ENCODE data around the gene ELAC1.

DNA sequence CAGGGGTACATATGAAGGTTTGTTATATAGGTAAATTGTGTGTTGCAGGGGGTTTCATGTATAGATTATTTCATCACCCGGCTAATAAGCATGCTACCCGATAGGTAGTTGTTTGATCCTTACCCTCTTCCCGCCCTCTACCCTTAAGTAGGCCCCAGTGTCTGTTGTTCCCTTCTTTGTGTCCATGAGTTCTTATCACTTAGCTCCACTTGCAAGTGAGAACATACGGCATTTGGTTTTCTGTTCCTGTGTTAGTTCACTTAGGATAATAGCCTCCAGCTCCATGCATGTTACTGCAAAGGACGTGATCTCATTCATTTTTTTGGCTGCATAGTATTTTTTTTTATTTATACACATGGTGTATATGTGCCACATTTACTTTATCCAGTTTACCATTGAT lies 34.2 kb upstream of the ELAC1 start:
- TF ChIP-seq, protein P1, sequence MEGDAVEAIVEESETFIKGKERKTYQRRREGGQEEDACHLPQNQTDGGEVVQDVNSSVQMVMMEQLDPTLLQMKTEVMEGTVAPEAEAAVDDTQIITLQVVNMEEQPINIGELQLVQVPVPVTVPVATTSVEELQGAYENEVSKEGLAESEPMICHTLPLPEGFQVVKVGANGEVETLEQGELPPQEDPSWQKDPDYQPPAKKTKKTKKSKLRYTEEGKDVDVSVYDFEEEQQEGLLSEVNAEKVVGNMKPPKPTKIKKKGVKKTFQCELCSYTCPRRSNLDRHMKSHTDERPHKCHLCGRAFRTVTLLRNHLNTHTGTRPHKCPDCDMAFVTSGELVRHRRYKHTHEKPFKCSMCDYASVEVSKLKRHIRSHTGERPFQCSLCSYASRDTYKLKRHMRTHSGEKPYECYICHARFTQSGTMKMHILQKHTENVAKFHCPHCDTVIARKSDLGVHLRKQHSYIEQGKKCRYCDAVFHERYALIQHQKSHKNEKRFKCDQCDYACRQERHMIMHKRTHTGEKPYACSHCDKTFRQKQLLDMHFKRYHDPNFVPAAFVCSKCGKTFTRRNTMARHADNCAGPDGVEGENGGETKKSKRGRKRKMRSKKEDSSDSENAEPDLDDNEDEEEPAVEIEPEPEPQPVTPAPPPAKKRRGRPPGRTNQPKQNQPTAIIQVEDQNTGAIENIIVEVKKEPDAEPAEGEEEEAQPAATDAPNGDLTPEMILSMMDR (IDR thresholded peaks at IDR 0.05; ENCODE audit: low read depth, low read length): no peak
- no peak for TF ChIP-seq EZH2phosphoT487 (IDR thresholded peaks at IDR 0.05; ENCODE audit: low read depth)
